ENCODE data around the gene FCGBP.

The FCGBP gene

DNA sequence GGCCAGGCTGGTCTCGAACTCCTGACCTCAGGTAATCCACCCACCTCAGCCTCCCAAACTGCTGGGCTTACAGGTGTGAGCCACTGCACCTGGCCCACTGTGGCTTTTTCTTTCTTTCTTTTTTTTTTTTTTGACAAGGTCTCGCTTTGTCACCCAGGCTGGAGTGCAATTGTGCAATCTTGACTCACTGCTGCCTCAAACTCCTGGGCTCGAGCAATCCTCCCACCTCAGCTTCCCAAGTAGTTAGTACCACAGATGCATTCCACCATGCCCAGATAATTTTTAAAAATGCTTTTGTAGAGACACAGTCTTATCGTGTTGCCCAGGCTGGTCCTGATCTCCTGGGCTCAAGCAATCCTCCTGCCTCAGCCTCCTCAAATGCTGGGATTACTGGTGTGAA is 12.1 kb upstream of the FCGBP start:
- no peak for DNase-seq (ENCODE audit: low read depth)

- DNase-seq (ENCODE audit: low read depth): no peak
These were observed 9.2 kb upstream of the FCGBP start for GRCh38 chr19:39943586-39943985.

DNA sequence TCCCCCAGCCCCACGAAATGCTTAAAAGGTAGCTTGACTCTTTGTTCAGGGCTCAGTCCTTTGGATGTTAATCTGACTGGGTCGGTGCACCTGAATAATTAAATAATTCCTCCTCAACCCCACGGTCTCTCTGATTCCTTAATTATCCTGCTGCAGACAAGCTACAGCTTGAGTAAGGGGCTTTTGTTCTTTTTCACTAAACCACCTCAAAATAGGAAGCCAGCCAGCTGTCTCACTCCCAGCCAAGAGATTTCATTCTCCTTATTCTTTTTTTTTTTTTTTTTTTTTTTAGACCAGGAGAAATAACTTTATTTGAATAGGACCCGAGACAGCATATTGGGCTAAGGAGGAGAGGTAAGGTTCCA is 7.9 kb upstream of the FCGBP start:
- no peak for DNase-seq (ENCODE audit: low read depth)

DNA sequence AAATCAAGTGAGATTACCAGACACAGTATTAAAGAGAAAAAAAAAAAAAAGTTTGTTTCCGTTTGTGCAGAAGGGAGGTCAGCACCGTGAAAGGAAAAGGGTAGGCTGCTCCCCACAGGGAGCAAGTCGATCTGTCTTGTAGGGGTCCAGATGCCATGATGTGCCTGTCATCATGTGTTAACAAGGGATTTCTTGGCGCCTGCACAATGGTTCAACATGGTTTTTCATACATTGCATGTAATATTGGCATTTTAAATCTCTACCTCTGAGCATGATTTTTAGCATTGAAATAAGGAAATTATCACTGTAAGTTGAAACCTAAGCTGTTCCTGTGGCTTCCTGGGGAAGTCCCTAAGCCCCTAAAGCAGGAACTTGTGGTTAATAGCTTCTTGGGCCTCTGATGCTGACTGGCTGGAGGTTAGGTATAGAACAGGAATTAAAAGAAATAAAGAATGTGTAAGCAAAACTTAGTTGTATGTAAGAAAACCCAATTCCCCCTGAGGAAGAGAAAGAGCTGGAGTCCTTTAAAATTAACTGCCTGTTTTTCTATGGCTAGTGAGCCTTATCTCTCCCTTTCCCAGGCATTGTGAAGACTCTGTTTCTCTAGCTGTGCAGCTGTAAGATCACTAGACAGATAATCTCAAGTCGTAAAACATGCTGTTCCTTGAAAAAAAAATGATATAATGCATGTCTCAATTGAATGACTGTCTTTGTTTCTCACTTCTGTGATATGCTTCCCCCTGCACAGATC is 7.4 kb upstream of the FCGBP start:
- DNase-seq (ENCODE audit: low read depth): no peak

DNA sequence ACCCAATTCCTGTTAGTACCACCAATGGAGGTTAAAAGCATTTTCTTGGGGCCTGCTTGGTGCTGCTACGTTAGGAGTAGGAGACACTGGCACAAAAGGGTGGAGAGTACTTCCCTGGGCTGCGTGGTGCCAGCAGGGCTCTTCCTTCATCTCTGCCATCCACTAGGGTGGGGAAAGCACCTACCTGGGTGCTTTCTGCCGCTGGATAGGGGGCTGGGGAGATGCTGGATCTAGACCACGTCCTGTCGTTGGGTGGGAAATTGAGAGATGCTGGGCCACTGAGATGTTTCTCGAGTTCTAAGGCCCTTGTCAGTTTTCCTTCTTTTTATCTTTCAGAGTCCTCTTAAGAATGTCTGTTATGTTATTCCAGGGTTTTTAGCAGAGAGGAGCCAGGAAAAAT is 6.7 kb upstream of the FCGBP start:
- no peak for DNase-seq (ENCODE audit: low read depth)

DNA sequence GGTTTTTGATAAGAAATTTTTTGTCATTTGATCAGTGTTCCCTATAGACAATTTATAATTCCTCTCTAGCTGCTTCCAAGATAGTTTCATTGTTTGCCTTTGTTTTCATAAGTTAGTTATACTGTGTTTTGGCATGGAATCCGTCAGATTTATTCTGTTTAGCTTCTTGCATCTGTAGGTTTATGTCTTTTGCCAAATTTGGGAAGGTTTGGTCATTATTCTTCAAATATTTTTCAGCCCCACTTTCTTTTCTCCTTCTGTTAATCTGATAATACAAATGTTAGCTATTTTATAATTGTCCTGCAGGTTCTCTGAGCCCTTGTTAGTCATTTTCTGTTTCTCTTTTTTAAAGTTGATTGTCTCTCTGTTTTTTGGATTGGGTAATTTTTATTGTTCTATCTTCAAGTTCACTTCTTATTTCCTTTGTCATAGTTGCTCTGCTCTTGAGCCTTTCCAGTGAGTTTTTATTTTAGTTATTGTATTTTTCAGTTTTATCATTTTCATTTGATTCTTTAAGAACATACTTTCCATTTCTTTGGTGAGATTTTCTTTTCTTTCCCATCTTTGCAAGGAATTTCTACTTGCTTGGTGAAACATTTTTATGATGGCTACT is 5.9 kb upstream of the FCGBP start:
- no peak for DNase-seq (ENCODE audit: low read depth)

DNA sequence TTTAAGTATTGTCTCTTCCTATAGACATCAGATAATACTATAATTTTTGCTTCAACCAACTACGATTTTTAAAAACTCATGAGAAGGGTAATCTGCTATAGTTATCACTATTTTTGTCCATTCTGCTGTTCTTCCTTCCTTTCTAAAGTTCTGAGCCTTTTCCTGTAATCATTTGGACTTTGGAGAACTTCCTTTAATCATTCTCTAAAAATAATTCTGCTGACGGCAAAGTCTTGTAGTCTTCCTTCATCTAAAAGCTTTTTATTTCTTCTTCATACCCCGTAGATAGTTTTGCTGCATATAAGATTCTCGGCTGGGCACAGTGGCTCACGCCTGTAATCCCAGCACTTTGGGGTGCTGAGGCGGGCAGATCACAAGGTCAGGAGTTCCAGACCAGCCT is 5.1 kb upstream of the FCGBP start:
- no peak for DNase-seq (ENCODE audit: low read depth)

DNA sequence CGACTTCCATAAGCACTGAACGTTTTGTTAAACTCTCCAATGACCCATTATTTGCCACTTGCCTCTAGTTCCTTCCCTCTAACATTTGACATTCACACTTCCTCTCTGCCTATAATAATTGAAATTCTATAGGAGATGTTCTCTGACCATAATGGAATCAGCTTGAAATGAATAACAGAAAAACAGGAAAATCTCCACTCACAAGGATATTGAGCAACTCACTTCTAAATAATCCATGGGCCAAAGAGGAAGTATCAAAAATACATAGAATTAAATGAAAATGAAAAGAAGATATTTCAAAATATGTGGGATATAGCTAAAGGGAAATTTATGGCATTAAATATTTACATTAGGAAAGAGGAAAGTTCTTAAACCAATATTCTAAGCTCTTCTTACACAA is 3.4 kb upstream of the FCGBP start:
- DNase-seq (ENCODE audit: low read depth): no peak

GRCh38 chr19:39937094-39937720 is 2.8 kb upstream of the FCGBP start:
- no peak for DNase-seq (ENCODE audit: low read depth)

- DNase-seq (ENCODE audit: low read depth): no peak
These were observed 2.2 kb upstream of the FCGBP start for GRCh38 chr19:39936622-39937021.

DNA sequence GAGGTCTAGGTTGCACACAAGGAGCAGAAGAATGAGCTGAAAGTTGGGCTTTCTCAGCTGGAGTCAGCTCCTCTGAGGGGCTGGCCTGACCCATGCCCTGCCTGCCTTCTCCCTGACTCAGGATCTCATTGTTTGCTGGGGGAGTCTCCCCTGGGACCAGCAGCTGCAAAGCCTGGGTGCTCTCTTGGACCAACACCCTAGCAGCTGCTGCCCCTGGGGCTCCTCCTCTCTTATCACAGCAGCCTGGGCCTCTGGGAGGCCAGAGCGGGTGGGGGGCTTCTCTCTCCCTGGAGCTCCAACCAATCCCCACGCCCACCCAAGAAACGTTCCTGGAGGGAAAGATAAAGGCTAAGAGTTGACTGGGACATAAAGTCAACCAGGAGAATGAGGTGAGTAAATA is 1.6 kb upstream of the FCGBP start:
- DNase-seq (ENCODE audit: low read depth): no peak

GRCh38 chr19:39935364-39935661 is 879 bp upstream of the FCGBP start:
- DNase-seq (ENCODE audit: low read depth): no peak

GRCh38 chr19:39929750-39930149 is 4.7 kb downstream of the FCGBP start:
- DNase-seq (ENCODE audit: low read depth): no peak

- DNase-seq (ENCODE audit: low read depth): no peak
These were observed 6.1 kb downstream of the FCGBP start for GRCh38 chr19:39928357-39928725.

DNA sequence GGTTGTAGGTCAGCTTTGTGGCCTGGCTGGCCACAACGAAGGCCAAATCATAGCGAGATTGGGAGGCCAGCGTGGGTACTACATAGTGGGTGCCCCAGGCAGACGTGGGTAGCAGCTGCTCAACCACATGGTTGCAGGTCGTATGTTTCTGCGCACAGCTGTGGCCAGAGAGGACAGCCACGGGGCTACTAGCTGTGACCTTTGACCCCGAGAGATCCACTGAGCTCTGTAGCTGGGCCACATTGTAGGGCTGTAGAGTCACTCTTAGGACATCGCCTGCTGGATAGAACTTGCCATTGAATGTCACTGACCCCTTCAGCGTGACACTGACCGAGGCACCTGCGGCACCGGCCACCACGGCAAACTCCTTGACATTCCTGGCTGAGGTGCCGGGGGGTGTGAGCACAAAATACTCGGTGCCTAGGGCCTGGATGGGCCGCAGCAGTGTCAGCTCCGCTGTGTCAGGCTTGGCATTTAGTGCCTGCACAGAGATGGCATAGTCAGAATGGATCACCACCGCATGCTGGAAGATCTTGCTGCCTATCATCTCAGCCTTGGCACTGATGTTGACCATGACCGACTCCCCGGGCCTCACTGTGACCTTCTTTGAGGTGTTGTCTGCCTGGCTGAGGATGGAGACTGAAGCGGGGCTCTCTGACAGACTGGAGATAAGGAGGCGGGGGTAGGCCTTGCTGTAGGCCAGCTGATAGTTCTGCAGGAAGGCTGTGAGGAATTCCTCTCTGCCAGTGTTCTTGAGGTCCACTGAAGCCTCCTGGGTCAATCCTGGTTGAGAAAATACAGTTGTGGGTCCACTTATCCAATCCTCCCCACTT is 6.7 kb downstream of the FCGBP start:
- DNase-seq (ENCODE audit: low read depth): no peak

DNA sequence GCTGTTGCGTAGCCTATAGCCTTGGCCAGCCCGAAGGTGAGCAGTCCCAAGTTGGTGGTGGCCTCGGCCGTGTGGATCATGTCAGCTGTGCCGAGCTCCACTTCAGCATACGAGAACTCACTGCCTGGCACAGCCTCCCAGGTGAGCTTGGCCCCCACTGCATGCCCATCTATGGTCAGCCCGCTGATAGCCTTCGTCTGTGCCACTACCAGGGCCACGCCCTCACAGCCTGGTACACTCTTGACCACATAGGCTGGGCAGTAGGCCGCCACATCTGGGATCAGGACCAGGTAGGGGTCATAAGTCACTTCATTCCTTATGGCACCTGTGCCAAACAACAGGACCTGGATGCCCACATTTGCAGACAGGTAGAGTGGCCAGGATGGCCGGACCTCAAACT is 7.4 kb downstream of the FCGBP start:
- no peak for DNase-seq (ENCODE audit: low read depth)

DNA sequence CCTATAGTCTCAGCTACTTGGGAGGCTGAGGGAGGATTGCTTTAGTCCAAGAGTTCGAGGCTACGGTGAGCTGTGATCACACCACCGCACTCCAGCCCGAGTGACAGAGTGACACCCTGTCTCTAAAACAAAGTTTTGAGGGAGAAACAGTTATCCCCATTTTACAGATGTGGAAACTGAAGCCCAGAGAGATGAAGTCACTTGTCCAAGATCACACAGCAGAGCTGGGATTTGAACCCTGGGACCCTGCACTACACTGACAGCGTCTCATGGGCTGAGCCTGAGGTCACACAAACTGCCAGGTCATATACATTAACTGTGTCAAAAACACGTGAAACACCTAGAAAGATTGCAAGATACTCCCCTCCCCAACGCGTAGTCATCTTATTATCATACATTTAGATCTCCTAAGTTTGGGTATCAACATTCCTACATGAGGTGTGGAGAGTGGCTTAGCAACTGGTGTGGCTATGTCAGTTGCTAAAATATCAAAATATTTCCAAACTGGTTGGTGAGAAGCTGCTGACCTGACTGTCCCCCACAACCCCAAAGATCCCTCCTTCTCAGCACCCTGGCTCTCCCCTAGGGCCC is 8.2 kb downstream of the FCGBP start:
- no peak for DNase-seq (ENCODE audit: low read depth)

DNA sequence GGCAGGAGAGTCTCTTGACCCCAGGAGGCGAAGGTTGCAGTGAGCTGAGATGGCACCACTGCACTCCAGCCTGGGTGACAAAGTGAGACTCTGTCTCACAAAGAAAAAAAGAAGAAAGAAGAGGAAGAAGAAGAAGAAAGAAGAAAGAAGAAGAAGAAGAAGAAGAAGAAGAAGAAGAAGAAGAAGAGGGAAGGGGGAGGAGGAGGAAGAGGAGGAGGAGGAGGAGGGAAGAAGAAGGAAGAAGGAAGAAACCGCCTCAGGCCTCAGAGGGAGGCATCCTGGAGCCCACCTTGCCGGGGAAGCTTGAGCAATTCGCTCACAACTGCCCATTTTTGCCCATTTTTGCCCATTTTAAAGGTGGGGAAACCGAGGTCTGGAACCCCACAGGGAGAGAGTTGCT is 9.5 kb downstream of the FCGBP start:
- no peak for DNase-seq (ENCODE audit: low read depth)

DNA sequence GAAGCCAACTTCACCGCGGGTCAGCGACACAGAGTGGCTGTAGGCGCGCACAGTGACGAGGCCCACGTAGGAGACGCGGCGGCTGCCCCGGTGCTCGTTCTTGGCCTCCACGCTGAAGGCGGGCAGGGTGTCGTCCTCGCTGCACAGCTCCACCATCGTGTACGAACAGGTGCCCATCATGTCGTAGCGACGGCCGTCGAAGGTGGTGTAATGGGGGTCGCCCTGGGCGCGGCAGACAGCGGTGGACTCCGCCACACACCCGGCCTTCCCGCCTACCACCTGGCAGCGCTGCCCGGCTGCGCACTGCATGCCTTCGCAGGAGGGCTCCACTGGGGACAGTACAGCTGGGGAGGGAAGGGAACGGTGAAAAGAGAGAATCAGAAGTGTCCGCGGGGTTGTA is 10.0 kb downstream of the FCGBP start:
- DNase-seq (ENCODE audit: low read depth): no peak

DNA sequence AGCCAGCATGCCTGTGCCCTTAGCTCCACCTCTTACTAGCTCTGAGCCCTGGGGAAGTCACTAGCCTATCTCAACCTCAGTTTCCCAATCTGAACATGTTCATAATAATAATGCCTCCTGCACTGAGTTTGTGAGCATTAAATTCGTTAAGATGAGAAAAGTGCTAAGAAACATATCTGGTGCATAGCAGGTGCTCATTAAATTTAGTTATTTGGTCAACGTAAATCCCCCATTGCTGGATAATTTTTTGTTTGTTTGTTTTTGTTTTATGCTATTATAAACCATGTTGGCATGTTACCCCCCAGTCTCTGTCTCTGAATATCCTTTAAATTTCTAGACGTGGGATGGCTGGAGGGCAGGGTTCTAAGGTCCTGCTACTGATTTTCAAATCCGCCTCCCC is 10.6 kb downstream of the FCGBP start:
- no peak for DNase-seq (ENCODE audit: low read depth)

DNA sequence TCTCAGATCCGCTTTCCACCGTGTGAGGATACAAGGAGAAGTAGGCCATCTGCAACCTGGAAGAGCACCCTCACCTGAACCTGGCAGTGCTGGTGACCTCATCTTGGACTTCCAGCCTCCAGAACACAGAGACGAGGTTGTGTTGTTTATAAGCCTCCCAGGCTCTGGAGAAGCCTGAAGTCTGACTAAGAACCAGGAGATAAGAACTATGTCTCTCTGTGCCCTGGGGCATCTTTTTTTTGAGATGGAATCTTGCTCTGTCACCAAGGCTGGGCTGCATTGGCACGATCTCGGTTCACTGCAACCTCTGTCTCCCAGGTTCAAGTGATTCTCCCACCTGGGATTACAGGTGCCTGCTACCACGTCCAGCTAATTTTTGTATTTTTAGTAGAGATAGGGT is 14.5 kb downstream of the FCGBP start:
- DNase-seq (ENCODE audit: low read depth): no peak

GRCh38 chr19:39918183-39918651 is 16.2 kb downstream of the FCGBP start:
- no peak for DNase-seq (ENCODE audit: low read depth)

Data from stimulated activated CD8-positive, alpha-beta memory T cell treated with anti-CD3 and anti-CD28 coated beads, Interleukin-15, amount 100 ng/mL, for 24 hours (primary cell).